ENCODE data around the gene RTTN.

RTTN gene

DNA sequence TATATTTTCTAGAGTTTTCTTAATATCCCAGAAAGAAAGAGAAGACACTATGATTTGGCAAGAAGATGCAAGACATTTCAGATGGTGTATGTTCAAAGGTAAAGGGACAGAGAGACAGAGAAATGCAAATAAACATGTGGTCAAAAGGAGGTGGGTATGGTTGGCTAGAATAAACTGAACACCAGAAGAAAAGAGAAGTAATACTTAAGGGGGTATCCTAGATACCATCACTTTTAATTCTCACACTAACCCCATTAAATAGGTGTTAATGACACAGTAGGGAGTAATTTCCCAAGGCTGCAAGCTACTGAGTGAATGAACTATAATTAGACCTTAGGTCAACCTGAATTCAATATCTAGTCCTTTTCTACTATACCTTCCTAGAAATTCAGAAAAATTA lies 146.6 kb downstream of the RTTN start:
- no peak for DNase-seq

DNA sequence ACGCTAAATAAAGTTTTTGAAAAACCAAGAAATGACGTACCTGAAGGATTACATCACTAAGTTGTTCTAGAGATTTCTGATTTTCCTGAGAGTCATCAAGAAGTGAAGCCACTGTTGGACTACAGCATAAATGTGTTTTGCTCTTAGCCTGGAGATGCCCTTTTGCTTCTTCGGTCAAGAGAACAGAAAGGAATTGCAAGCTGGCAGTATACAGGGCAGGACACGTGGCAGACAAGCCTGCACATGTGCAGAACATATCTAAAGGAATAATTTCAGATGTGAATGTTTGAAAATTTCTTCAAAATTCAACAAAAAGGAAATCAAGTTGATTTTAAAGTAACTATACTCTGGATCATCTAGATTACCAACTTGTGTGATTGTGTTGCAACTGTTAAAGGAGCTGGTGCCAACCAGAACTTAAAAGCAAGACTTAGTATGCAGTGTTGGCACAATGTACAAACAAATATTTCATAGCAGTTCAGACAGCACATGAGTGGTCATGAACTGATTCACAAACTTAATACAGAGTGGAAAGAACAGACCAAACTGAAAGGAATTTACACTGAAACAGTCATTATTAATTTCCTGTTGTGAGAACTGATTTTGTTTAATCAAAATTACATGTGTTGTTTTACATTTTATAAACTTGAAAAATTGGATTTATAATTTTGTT lies 157.4 kb downstream of the RTTN start:
- Histone ChIP-seq H4K8ac (ENCODE audit: low read depth, low read length) (no peak overlapping the region), H3K4me2 (ENCODE audit: low read length) (no peak overlapping the region), H2BK5ac (ENCODE audit: low read depth, low read length, poor library complexity) (no peak overlapping the region), H2BK120ac (ENCODE audit: insufficient read depth, low read length, poor library complexity) (no peak overlapping the region), H3K27me3 (ENCODE audit: insufficient read depth, low read length) (no peaks in the 10 kb centered on the region), H4K91ac (ENCODE audit: low read depth, low read length) (no peak overlapping the region), H3K14ac (ENCODE audit: low read length) (no peak overlapping the region), H3K27ac (ENCODE audit: low read depth, low read length) (no peak overlapping the region), H3K18ac (ENCODE audit: low read length) (no peak overlapping the region), H3K79me2 (ENCODE audit: control insufficient read depth, insufficient read depth, low read length, poor library complexity) (no peaks in the 10 kb centered on the region), H3K9ac (ENCODE audit: low read length) (no peak overlapping the region), H4K12ac (ENCODE audit: low read depth, low read length) (no peak overlapping the region), H3K9me3 (ENCODE audit: insufficient read depth, low read depth, low read length) (no peaks in the 10 kb centered on the region), H3K4ac (ENCODE audit: low read depth, low read length) (no peak overlapping the region), H3K36me3 (ENCODE audit: control insufficient read depth in 1 of 2, insufficient read depth in 2 of 2, low read length in 2 of 2) (peaks cover 1 to 2% of the 10 kb centered on the region in 2 experiments), H2BK12ac (ENCODE audit: low read length) (no peak overlapping the region), H3K79me1 (ENCODE audit: low read length) (no peaks in the 10 kb centered on the region), H3K4me1 (ENCODE audit: control insufficient read depth in 1 of 2, insufficient read depth in 2 of 2, low read length in 2 of 2) (no peaks in the 10 kb centered on the region), H3K4me3 (ENCODE audit: low read depth, low read length) (no peak overlapping the region), H2AK5ac (ENCODE audit: low read length) (no peak overlapping the region), H3K23ac (ENCODE audit: low read length) (no peak overlapping the region), H2AFZ (ENCODE audit: insufficient read depth, low read length, poor library complexity) (no peak overlapping the region)
- no peak for DNase-seq
- no CpG with 5 or more reads among the region's 4 CpGs for WGBS (ENCODE audit: extremely low coverage, insufficient coverage, insufficient read length)

More for the DNA sequence above, 146.6 kb downstream of the RTTN start:
- Histone ChIP-seq H3K36me3 (ENCODE audit: control insufficient read depth in 1 of 2, insufficient read depth in 2 of 2, low read length in 2 of 2) (peaks cover 2% of the 10 kb centered on the region in 2 experiments), H3K27me3 (ENCODE audit: insufficient read depth, low read length) (no peaks in the 10 kb centered on the region), H3K4me2 (ENCODE audit: low read length) (no peak overlapping the region), H3K4ac (ENCODE audit: low read depth, low read length) (no peak overlapping the region), H2BK5ac (ENCODE audit: low read depth, low read length, poor library complexity) (no peak overlapping the region), H3K14ac (ENCODE audit: low read length) (no peak overlapping the region), H3K9ac (ENCODE audit: low read length) (no peak overlapping the region), H2AFZ (ENCODE audit: insufficient read depth, low read length, poor library complexity) (no peak overlapping the region), H4K91ac (ENCODE audit: low read depth, low read length) (no peak overlapping the region), H2BK120ac (ENCODE audit: insufficient read depth, low read length, poor library complexity) (no peak overlapping the region), H3K9me3 (ENCODE audit: insufficient read depth, low read depth, low read length) (no peaks in the 10 kb centered on the region), H3K18ac (ENCODE audit: low read length) (no peak overlapping the region), H3K4me1 (ENCODE audit: control insufficient read depth in 1 of 2, insufficient read depth in 2 of 2, low read length in 2 of 2) (no peaks in the 10 kb centered on the region), H4K12ac (ENCODE audit: low read depth, low read length) (no peak overlapping the region), H3K79me1 (ENCODE audit: low read length) (no peaks in the 10 kb centered on the region), H3K4me3 (ENCODE audit: low read depth, low read length) (no peak overlapping the region), H3K27ac (ENCODE audit: low read depth, low read length) (no peak overlapping the region), H3K23ac (ENCODE audit: low read length) (no peak overlapping the region), H3K79me2 (ENCODE audit: control insufficient read depth, insufficient read depth, low read length, poor library complexity) (no peaks in the 10 kb centered on the region), H2BK12ac (ENCODE audit: low read length) (no peak overlapping the region), H4K8ac (ENCODE audit: low read depth, low read length) (no peak overlapping the region), H2AK5ac (ENCODE audit: low read length) (no peak overlapping the region)

DNA sequence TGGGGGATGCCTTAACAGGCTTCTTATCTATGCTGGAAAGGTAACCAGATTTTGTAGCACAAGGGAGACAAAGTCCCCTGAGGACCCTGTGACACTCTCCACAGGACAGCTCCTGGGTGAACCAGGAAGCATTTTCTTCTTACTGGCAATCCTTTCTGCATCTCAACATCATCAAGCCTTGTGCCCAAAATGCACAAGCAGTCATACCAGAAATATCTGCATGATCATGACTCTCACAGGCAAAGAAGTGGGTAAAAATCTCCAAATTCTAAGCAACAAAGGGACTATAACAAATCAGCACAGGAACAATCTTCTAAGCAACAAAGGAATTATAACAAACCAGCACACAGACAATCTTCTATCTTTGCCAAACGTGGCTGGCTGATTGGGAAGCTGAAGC lies 158.7 kb downstream of the RTTN start:
- Histone ChIP-seq H3K4ac (ENCODE audit: low read depth, low read length) (no peak overlapping the region), H3K9me3 (ENCODE audit: insufficient read depth, low read depth, low read length) (no peaks in the 10 kb centered on the region), H3K4me2 (ENCODE audit: low read length) (no peak overlapping the region), H3K4me1 (ENCODE audit: control insufficient read depth in 1 of 2, insufficient read depth in 2 of 2, low read length in 2 of 2) (no peaks in the 10 kb centered on the region), H3K23ac (ENCODE audit: low read length) (no peak overlapping the region), H3K27me3 (ENCODE audit: insufficient read depth, low read length) (no peaks in the 10 kb centered on the region), H2BK120ac (ENCODE audit: insufficient read depth, low read length, poor library complexity) (no peak overlapping the region), H3K14ac (ENCODE audit: low read length) (no peak overlapping the region), H2BK12ac (ENCODE audit: low read length) (no peak overlapping the region), H2BK5ac (ENCODE audit: low read depth, low read length, poor library complexity) (no peak overlapping the region), H4K91ac (ENCODE audit: low read depth, low read length) (no peak overlapping the region), H3K36me3 (ENCODE audit: control insufficient read depth in 1 of 2, insufficient read depth in 2 of 2, low read length in 2 of 2) (peaks cover 0 to 1% of the 10 kb centered on the region in 2 experiments), H4K12ac (ENCODE audit: low read depth, low read length) (no peak overlapping the region), H2AK5ac (ENCODE audit: low read length) (no peak overlapping the region), H4K8ac (ENCODE audit: low read depth, low read length) (no peak overlapping the region), H3K18ac (ENCODE audit: low read length) (no peak overlapping the region), H3K27ac (ENCODE audit: low read depth, low read length) (no peak overlapping the region), H3K79me1 (ENCODE audit: low read length) (no peaks in the 10 kb centered on the region), H3K9ac (ENCODE audit: low read length) (no peak overlapping the region), H3K4me3 (ENCODE audit: low read depth, low read length) (no peak overlapping the region), H2AFZ (ENCODE audit: insufficient read depth, low read length, poor library complexity) (no peak overlapping the region), H3K79me2 (ENCODE audit: control insufficient read depth, insufficient read depth, low read length, poor library complexity) (no peaks in the 10 kb centered on the region)
- no CpG with 5 or more reads among the region's 1 CpG for WGBS (ENCODE audit: extremely low coverage, insufficient coverage, insufficient read length)
- DNase-seq, result no peak

DNA sequence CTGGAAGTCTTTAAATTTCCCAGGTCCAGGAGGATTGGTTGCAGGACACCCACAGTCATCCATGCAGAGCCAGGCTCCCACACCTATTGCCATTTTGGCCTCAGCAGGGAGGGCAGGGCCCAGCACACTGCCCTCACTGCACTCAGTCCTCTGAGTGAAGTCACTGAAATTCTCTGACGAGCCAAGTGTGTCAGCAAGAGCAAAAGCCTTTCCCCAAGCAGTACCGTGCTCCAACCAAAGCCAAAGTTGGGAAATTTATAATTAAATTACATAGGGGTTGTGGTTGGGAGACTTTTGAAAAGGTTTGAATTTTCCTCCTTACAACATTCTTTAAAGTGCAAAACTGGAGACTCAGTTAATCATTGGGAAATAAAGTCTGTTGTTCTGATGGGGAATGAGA lies 159.3 kb downstream of the RTTN start:
- Histone ChIP-seq H2AK5ac (ENCODE audit: low read length) (no peak overlapping the region), H2BK120ac (ENCODE audit: insufficient read depth, low read length, poor library complexity) (no peak overlapping the region), H3K4ac (ENCODE audit: low read depth, low read length) (no peak overlapping the region), H4K91ac (ENCODE audit: low read depth, low read length) (no peak overlapping the region), H2BK5ac (ENCODE audit: low read depth, low read length, poor library complexity) (no peak overlapping the region), H3K9me3 (ENCODE audit: insufficient read depth, low read depth, low read length) (no peaks in the 10 kb centered on the region), H3K4me3 (ENCODE audit: low read depth, low read length) (no peak overlapping the region), H3K27ac (ENCODE audit: low read depth, low read length) (no peak overlapping the region), H3K27me3 (ENCODE audit: insufficient read depth, low read length) (no peaks in the 10 kb centered on the region), H3K23ac (ENCODE audit: low read length) (no peak overlapping the region), H3K79me2 (ENCODE audit: control insufficient read depth, insufficient read depth, low read length, poor library complexity) (no peaks in the 10 kb centered on the region), H4K8ac (ENCODE audit: low read depth, low read length) (no peak overlapping the region), H3K79me1 (ENCODE audit: low read length) (no peaks in the 10 kb centered on the region), H3K18ac (ENCODE audit: low read length) (no peak overlapping the region), H3K4me2 (ENCODE audit: low read length) (no peak overlapping the region), H4K12ac (ENCODE audit: low read depth, low read length) (no peak overlapping the region), H3K9ac (ENCODE audit: low read length) (no peak overlapping the region), H3K36me3 (ENCODE audit: control insufficient read depth in 1 of 2, insufficient read depth in 2 of 2, low read length in 2 of 2) (peaks cover 0 to 1% of the 10 kb centered on the region in 2 experiments), H3K14ac (ENCODE audit: low read length) (peak overlapping the region; percentile 51), H2AFZ (ENCODE audit: insufficient read depth, low read length, poor library complexity) (no peak overlapping the region), H2BK12ac (ENCODE audit: low read length) (no peak overlapping the region), H3K4me1 (ENCODE audit: control insufficient read depth in 1 of 2, insufficient read depth in 2 of 2, low read length in 2 of 2) (no peaks in the 10 kb centered on the region)
- no CpG with 5 or more reads among the region's 2 CpGs for WGBS (ENCODE audit: extremely low coverage, insufficient coverage, insufficient read length)
- DNase-seq, result no peak
